ENCODE results near the gene SGSH.

GRCh38 chr17:80227666-80228065 lies 7.5 kb upstream of the SGSH start:
- no peak for TF ChIP-seq EZH2 (IDR thresholded peaks at IDR 0.05; ENCODE audit: insufficient read depth, poor library complexity, severe bottlenecking)
- no peak for TF ChIP-seq EZH2phosphoT487 (IDR thresholded peaks at IDR 0.05; ENCODE audit: insufficient read depth, low read depth)

Measured in GM23248 (cell line).